Activated T-helper 1 cell treated with anti-CD3 and anti-CD28 coated beads, Interleukin-2, amount 50 U/mL, for 16 hours (primary cell): ENCODE data around the gene CACNA1C.
"Not testable (repeated sequence)": the region's sequence is repeated elsewhere in the genome, so short reads cannot be mapped to it uniquely, and the experiment has no call there.

Experiments used
- DNase-seq, 2 donors: peaks; one replicate each; pipeline ENCODE4 v3.0.0-alpha.2; 2020; ENCODE audit warnings: low read depth in 1 of 2, low spot score in 1 of 2

CACNA1C gene

DNA sequence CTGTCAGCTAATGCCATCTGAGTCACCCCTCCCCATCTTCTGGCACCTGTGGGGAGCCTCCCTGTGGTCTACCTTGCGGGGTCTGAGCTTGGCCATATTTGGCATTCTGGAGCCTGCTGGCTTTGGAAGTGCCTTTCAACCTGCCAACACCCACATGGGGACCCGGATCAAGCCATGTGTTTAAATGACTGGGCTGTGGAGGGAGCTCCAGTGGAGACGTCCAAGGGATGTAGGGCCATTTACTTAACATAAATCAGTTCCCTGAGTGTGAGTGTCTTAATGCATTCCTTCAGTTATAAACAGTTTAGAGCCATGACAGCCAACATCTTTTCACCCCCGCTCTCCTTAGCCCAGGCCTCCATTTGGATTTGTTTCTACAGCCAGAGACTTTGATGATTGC lies 22.0 kb downstream of the CACNA1C start:
- DNase-seq: no peak

DNA sequence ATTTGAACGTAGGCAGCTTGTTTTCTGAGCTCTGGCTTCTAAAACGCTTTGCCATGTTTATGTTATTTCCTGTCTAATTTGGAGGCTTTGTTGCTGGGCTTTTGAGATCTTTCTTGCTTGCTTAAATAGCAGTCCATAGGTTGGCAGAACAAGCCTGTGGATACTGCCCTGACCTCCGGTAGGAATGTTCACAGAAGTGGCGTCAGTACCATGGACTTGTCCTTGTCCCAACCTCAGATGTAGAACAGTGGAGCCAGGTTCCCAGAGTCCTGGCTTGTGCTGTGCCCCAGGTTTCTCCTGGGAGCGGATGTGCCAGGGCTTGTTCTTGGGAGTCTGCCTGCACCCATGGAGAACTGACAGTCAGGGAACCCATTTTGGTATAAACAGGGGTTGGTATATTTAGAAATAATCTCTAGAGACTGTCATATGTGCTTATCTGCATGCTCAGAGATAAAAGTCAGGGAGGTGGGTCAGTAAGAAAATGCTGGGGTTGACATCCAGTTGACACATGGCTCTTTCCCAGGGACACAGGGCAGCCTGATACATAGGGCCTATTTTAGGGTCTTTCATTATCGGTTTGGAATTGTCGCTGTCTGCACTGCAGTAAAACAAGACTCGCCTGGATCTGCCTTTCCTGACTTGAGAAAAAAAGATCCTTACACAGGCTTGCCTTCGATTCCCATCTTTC lies 22.9 kb downstream of the CACNA1C start:
- DNase-seq: no peak

DNA sequence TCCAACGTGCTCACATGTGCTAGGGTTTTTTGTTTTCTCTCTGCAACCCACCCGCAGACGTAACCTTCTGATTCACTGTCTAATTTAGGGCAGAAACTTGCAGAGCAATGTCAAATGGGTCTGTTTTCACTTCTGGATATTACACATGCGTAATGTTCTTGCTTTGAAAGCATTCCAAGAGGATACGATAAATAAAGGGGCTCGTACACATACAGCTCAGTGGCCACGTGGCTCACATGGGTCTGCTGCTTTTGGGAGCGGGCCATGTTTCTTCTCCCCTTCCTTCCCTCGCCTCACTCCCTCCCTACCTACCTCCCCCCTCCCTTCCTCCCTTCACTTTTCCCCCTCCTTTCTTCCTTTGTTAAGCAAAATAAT lies 23.4 kb downstream of the CACNA1C start:
- DNase-seq: no peak

DNA sequence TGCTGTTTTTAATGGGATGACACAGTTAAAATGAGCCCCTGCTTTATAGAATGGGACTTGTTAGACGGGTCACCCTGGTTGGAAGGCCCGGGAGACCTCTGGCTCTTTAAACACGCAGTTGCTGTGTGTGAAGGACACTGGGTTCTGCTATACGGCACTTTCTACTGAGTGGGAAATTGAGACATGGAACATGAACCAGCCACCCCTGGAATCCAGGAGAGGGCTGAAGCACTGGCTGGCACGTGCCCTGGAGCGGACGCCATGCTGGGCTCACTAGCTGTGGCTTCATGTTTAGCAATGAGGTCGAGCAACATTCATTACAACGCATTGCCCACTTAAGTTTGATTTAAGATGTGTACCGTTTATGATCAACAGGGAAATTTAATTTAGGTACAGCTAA lies 23.9 kb downstream of the CACNA1C start:
- DNase-seq: no peak

DNA sequence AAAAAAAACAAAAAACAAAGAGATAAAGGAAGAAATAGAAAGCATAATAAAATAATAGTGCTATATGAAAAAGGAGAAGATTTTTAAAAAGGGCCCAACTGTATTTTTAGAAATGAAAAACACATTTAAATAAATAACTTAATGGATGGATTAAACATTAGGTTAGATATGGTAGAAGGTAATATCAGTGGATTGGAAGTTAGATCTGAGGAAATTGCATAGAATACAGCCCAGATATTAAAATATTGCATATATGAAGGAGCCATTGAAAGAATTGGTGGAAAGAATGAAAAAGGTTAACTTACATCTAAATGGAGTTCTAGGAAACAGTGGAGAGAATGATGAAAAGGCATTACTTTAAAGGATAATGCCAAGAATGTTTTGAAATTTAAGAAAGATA lies 27.8 kb downstream of the CACNA1C start:
- DNase-seq: no peak

DNA sequence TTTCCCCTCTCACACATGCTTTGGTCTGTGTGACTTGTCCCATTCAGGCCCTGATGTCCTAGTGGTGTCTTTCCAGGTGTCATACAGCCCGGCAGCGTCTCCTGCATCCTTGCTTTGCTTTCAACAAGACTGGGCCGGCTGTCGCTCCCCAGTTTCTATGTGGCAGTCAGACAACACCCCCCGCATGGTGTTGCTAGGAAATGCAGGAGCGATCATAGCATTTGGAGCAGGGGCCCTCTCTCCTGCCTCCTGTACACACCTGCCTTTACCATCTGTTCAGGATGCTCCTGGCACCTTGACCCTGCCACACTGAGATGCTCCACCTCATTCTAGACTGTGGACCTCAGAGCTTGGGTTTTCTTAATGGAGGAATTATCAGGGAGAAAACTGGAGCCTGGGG lies 29.5 kb downstream of the CACNA1C start:
- DNase-seq: no peak

DNA sequence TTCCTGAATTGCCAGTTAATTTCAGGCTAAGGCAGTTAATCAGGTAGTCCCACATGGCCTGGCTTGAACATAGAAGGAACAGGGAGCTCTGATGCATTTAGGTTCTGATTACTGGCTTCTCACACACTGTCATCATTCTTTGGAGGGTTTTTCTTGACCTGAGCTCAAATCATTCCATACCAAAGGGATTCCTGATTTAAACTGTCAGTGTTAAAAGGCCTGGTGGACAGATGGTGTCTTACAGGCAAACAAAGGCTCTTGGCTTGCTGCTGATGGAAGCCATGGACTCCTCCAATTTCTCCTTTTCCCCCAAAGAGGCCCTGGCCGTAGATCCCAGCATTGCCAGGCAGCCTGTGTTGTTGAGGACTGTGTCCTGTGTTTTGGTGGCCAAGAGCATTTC lies 30.2 kb downstream of the CACNA1C start:
- DNase-seq: no peak

DNA sequence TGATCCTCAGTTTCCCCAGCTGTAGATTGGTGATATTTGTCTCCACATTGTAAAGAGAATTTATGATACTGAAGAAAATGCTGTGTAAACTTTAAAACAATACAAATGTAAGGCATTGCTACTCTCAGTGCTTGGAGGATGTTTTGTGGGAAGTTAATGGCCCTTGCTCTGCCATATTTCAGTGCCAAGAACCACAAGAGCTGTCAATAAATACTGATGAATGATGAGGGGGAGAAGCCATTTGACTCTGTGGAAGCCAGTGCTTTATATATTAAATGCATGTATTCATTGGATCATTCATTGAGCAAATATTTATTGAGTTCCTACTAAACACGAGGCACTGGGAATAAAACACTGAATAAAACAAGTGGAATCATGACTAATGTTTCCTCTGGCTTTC lies 30.8 kb downstream of the CACNA1C start:
- DNase-seq: no peak

DNA sequence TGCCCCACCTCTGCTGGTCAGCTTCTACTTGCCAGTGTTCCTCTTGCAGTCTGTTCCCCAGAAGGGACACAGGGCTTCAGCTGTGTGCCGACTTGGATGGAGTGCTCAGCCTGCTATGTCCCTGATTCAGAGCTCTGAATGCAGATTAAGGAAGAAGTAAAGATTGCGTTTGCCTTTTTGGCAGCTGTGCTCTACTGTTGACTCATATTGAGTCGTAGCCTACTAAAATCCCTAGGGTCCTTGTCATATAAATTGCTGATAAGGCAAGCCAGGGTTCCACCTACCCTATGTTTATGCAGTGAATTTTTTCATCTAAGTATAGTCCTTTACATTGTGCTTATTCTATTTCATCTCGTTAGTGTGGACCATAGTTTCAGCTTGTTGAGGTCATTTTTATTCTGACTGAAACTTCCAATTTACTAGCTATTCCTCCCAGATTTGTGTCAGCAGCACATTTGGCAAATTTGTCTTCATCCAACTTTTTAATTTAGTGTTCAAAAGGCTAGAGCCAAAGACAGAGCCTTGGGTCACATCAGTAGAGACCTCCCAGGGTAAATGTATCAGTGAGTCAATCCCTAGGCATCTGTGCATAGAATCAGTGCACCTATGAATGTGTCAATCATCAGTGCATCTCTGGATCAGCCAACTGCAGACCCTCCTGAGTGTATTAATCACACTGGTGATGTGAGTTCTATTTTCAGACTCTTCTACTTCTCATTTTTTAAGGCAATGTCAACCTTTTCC lies 31.9 kb downstream of the CACNA1C start:
- DNase-seq: no peak

DNA sequence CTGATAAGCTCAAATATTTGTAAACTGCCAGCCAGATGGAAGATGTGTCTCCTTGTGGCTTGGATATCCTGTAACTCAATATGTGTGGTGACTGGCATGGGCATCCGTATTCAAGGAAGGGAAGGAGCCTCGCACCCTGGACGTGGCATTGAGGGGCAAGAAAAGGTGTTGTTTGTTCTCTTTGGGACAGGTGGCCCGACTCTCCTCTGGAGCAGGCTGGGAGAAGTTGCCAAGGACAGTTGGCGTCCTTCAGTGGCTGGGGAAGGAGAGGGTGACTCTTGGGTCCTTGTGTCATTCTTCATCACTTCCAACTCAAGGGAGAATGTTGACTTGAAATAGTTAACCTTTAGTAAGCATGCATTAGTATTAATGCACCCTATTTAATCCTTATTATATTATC lies 39.6 kb downstream of the CACNA1C start:
- DNase-seq: no peak

DNA sequence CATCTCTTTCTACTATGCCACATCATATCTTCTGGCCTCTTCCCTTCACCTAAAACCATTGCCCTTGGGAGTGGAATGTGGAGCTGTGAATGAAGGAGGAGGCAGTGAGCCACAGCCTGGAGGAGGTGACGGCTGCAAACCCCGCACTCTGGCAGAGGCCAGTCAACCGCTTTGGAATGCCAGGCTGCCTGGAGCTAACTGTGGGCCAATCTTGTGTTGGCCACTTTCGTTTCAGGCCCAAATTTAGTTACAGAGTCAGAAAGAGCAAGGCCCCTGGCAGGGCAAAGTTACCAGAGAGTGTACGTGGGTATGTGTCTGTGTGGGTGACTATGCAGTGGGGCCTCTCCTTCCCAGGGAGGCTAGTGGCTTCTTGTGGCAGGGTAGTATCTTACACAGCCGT lies 40.1 kb downstream of the CACNA1C start:
- DNase-seq: no peak

DNA sequence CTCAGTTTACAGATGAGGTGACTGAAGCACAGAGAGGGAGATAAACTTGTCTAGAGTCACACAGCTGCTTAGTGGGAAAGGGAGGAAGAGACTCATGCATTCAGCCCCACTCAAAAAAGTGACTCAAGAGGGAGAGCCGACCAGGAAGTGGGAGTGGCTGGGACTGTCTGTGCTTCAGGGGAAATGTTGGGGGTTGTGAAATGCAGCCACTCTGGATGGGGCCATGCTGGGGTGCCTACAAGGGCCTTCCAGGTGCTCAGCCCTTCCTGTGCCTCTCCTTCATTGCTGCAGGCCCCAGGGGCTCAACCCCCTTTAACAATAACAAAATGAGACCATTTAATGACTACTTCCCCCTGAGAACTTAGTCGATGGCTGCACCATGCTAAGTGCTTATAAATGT lies 41.8 kb downstream of the CACNA1C start:
- DNase-seq: no peak

DNA sequence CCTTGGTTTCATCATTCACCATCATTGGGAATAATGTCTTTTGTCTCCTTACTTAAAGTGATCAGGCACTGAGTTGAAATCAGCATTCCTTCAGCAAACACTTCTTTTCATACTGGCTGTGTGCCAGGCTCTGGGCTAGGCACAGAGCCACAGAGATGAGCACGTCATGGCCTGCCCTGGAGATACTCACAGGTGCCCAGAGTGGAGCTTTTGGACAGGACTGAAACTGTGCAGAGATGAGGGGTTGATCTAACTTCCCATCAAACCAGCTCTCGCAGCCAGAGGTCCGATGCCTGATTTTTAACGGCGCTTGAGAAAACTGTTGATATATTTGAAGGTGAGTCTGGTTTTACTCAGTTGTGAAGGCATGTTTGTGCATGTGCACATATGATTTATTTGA lies 43.1 kb downstream of the CACNA1C start:
- no peak for DNase-seq

DNA sequence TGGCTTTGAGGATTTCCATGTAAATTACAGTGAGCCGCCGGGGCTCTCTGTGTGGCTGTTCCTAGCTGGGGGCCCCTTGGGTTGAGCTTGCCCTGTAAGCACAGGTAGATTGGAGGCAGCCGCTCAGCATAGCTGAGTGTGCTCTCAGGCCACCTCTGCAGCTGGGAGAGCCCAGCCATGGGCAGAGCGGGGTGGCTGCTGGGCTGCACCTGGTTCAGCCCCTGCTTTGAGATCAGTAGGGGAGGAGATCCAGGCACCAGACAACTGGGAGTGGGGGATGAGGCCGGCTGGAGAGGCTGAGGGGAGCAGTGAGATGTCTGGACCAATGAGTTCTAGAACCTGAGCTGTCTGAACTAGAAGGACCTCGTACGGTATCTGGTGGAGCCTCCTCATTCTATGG lies 44.8 kb downstream of the CACNA1C start:
- no peak for DNase-seq

DNA sequence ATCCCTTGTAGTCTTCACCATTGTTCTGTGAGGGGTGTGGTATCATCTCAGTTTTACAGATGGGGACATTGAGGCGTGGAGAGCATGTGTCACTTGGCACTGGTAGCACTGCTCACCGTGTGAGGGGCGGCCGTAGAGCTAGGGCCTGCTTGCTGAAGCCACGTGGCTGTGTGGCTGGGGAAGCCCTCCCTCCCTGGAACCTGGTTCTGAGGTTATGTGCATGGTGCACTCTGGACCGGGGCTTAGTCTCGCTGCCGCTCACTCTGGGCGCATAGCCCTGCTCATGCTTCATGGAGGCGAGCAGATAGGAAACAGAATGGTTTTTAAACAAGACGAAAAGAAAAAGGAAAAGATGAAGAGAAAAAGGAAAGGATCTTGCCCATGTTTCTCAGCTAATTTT lies 46.1 kb downstream of the CACNA1C start:
- DNase-seq: no peak

DNA sequence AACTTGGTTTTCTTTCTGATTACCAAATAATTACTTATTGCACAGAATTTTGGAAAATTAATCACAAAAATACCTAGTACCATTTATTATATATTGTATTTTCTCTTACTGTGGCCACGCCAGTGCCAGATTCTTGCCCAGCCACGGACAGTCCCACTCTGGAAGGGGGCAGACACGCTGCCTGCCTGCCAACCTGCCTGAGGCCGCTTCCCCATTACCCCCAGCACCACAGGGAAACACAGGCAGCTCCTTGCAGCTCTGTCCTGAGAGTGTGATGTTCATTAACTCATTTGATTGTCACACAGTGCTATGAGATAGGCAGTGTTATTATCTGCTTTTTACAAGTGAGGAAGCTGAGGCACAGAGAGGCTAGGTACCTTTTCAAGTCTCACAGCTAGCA lies 46.8 kb downstream of the CACNA1C start:
- DNase-seq: no peak

DNA sequence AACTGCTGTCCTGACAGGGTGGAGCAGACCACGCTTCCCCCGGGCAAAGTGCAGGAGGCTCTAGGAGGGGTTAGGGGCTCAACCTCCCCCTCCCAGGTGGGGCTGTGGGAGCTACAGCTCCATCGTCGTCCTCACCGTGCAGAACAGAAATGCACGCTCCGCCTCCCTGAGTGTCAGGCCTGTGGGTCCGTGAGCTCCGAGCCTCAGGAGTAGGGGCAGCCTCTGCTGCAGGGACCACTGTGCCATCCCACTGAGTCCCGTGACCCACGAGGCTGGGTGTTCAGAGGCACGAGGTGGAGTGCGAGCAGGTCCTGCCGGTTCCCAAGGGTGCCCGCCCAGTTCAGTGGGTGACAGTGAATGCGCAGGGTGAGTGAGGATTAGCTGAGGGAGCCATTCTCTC lies 48.6 kb downstream of the CACNA1C start:
- DNase-seq: no peak

DNA sequence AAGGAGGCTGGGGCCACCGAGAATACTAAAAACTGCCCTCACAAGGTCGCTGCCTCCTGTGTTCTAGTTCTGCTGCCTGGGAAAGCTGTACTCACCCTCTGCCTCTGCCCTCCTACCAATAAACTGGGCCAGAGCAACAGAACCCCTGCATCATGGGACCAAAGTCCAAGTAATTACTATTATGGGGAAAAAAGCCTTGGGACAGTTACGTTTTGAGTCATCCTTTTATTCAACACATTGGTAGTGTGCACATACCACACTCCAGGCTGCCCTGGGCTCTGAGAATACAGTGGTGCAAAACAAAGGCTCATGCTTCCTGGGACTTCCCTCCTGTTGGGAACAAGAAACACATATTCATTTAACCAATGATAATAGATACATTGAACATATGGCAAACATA lies 49.0 kb downstream of the CACNA1C start:
- no peak for DNase-seq

DNA sequence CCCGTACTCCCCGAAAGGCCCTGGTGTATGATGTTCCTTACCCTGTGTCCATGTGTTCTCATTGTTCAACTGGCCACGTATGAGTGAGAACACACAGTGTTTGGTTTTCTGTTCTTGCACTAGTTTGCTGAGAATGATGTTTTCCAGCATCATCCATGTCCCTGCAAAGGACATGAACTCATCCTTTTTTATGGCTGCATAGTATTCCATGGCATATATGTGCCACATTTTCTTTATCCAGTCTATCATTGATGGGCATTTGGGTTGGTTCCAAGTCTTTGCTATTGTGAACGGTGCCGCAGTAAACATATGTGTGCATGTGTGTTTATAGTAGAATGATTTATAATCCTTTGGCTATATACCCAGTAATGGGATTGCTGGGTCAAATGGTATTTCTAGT lies 49.9 kb downstream of the CACNA1C start:
- not testable (repeated sequence) for DNase-seq

DNA sequence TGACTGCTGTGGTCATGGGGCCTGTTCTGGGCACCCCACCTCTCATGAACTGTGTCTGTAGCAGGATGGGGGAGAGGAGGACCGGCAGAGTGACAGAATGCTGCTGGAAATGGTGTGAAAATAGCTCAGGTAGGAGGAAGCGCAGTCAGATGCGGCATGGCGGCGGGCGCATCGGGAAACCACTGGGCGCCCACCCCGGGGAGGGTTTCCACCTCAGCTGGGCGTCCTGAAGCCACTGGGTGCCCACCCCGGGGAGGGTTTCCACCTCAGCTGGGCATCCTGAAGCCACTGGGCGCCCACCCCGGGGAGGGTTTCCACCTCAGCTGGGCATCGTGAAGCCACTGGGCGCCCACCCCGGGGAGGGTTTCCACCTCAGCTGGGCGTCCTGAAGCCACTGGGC lies 52.6 kb downstream of the CACNA1C start:
- not testable (repeated sequence) for DNase-seq

DNA sequence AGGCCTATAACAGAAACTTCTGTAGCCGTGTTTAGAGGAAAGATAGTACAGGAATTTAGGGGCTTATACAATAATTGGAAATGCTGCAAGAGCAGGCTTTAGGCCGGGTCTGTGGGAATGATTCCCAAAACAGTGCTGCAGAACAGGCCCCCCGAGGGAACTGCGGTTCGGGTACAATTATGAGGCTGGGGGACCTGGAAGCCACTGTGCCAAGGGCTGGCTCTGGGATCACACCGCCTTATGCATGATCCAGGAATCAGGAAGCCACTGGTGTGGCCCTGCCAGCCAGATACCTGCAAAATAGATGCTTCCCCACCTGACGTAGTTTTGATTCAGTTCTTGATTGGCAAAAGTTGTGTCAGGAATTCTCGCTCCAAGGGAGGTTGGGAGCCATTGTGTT lies 55.4 kb downstream of the CACNA1C start:
- DNase-seq: no peak

DNA sequence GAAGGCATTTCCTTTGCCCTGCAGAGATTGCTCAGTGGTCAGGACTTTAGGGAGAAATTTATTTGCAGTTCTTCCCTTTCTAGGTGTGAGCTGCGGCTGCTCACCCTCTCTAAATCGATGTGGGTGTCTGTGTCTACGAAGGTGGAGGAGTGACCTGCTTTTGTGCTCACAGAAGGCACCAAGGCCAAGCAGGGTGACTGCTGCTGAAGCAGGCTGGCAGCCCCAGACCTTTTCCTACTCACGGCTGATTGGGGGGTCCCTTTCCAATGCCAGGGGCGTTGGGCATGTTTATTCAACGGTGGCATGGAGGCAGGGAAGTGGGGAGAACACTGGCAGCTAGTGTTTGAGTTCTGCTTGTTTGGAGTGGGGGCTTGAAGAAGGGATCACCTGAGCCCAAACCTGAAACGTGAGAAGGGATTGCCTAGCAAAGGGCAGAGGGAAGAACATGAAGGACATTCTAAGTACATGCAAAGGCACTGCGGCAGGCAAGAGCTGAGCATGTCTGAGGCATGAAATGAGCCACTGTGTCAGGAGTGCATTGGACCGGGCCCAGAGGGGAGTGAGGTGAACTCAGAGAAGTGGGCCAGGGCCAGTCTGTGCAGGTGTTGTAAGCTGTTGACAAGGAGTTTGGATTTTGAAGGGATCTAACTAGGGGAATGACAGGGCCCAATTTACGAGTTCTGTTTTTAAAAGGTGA lies 56.3 kb downstream of the CACNA1C start:
- no peak for DNase-seq

DNA sequence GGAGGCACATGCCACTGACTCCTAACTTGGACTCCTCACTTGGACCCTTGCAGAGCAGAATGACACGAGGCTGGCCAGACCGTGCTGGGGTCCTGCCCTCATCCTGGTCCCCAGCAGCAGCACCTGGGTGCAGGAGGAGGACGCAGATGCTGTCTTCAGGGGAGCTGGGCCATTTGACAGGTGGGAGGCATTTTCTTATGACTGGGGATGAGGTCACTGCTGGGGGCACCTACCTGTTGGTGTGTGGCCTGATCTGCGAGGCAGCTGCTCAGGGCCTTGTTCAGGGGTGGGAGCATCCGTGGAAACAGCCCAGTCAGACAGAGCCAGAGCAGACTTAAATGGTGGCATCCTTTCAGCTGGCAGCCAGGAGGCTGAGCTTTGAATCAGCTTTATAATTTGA lies 57.3 kb downstream of the CACNA1C start:
- no peak for DNase-seq
